D721Med (cell line): Measurements from ENCODE around the gene FOXO1.
"Not testable (repeated sequence)": the region's sequence is repeated elsewhere in the genome, so short reads cannot be mapped to it uniquely, and the experiment has no call there.

ENCODE experiments used
- DNase-seq: peaks from one replicate; pipeline ENCODE4 v3.0.0; 2011; ENCODE audit warnings: low spot score; ENCODE audit not compliant: insufficient read length
- FAIRE-seq: peaks from 2 replicates; lab custom pipeline; 2011; peaks lifted over from hg19 to GRCh38; lab: Jason Lieb, UNC
- CTCF ChIP-seq: IDR thresholded peaks from 2 replicates; pipeline ENCODE4 v1.5.1; 2012; ENCODE audit warnings: mild to moderate bottlenecking, control low read depth; ENCODE audit not compliant: insufficient read depth; ENCODE audit errors: missing control alignments

FOXO1 gene

GRCh38 chr13:40665126-40666044, 1.1 kb downstream of the FOXO1 start:
- TF ChIP-seq CTCF, result no peak
- DNase-seq (no peak), FAIRE-seq (no peak)

DNA sequence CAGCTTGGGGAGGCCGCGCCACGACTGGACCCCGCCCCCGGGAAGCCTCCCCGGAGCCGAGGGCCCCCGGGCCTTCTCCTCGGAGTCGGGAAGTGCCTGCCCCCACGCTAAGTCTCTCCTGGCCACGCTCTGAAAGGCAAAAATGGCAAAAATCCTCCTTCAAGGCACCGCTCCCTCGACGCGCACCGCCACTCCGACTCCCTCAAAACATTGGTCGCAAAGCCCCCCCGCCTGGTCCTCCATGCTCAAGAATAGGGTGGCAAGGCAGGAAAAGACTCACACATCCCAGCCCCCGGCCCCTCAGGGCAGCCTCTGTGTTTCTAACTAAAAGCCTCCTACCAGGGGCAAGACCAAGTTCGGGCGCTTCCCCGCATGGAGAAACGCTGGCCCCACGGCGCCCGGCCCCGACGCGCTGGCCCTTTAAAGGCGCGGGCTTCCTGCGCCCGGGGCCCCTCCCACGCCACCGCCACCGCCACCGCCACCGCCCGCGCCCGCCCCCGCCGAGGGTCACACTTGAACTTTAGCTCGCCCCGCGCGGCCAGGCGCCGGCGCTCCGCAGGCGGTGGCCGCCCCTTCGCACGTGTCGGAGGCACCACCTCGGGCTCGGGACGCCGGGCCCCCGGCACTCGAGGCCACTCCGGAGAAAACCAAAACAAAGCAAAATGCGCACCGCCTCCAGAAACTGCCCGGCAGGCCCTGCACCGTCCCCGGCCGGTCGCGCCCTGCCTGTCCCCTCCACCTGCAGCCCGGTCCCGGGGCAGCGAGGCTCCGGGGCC, 1.9 kb downstream of the FOXO1 start:
- TF ChIP-seq CTCF, result no peak
- FAIRE-seq (no peak), DNase-seq (no peak)

GRCh38 chr13:40664100-40664349, 2.4 kb downstream of the FOXO1 start:
- DNase-seq, FAIRE-seq: not testable (repeated sequence)

DNA sequence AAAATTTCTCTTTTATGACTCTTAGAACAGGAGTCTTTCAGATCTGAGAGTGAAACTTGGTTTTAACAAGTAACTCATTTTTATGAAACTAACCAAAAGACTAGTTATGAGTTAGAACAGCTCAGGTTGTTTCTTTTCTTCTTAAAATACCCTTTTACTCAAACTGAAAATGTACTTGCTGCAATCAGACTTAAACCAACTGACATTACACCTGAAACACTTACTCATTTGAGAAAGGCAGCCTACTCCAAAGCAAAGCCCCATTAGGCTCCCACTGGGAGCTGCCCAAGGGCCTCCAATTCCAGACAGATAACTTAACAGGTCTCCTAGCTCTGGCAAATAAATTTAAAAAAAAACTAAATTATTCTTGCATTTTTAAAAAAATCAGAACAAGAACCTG, 3.6 kb downstream of the FOXO1 start:
- no peak for TF ChIP-seq CTCF
- DNase-seq (no peak), FAIRE-seq (no peak)

GRCh38 chr13:40661875-40662665, 4.4 kb downstream of the FOXO1 start:
- FAIRE-seq, result no peak
- no peak for TF ChIP-seq CTCF
- DNase-seq, result no peak

DNA sequence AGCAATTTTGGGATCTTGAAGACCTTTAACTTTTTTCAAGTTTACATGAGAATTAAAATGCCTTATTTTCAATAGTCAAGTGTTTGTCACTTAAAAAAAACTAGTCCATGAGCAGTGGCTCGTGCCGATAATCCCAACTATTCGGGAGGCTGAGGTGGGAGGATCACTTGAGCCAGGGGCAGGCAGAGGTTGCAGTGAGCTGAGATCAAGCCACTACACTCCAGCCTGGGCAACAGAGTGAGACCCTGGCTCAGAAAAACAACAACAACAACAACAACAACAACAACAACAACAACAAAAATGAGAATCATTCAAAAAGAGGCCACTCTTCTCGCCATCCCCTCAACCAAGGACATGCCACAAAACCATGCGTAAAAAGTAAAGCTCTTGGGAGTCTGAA, 5.7 kb downstream of the FOXO1 start:
- FAIRE-seq (no peak), DNase-seq (no peak)
- no peak for TF ChIP-seq CTCF

- FAIRE-seq (no peak), DNase-seq (no peak)
- no peak for TF ChIP-seq CTCF
Measured at GRCh38 chr13:40660141-40660664, 6.2 kb downstream of the FOXO1 start.
